Immature natural killer cell (primary cell): ENCODE measurements around the gene EFNA4. TPM values are rescaled to one million over a fixed set of nuclear protein-coding genes. Genes with fewer than 3 reads are reported as not detected.

Experiments used
- DNase-seq, 3 donors: peaks; one replicate each; pipeline ENCODE4 v3.0.0; 2022; ENCODE audit warnings: mixed read lengths in 1 of 3
- H3K27ac Mint-ChIP-seq, 6 donors: one replicate each; pipeline ENCODE4 v1.8.0; 2020; ENCODE audit warnings: mixed read lengths in 6 of 6, mild to moderate bottlenecking in 5 of 6, inconsistent platforms in 4 of 6, moderate library complexity in 3 of 6
- H3K27me3 Mint-ChIP-seq, 3 donors: one replicate each; pipeline ENCODE4 v1.8.0; 2020 to 2021; ENCODE audit warnings: low read depth in 3 of 3, mild to moderate bottlenecking in 3 of 3, mixed read lengths in 3 of 3, moderate library complexity in 3 of 3, inconsistent platforms in 1 of 3
- H3K36me3 Mint-ChIP-seq, 3 donors: one replicate each; pipeline ENCODE4 v1.8.0; 2020; ENCODE audit warnings: mixed read lengths in 3 of 3, inconsistent platforms in 2 of 3, mild to moderate bottlenecking in 2 of 3
- H3K4me1 Mint-ChIP-seq, 2 donors: one replicate each; pipeline ENCODE4 v1.8.0; 2020; ENCODE audit warnings: inconsistent platforms in 2 of 2, mild to moderate bottlenecking in 2 of 2, mixed read lengths in 2 of 2, moderate library complexity in 1 of 2
- H3K4me3 Mint-ChIP-seq, 5 donors: one replicate each; pipeline ENCODE4 v1.8.0; 2020; ENCODE audit warnings: mild to moderate bottlenecking in 5 of 5, mixed read lengths in 5 of 5, inconsistent platforms in 3 of 5, moderate library complexity in 3 of 5
- H3K9me3 Mint-ChIP-seq, 6 donors: one replicate each; pipeline ENCODE4 v1.8.0; 2020; ENCODE audit warnings: mild to moderate bottlenecking in 6 of 6, mixed read lengths in 6 of 6, inconsistent platforms in 4 of 6, moderate library complexity in 3 of 6
- polyA plus RNA-seq, 3 donors: library from polyadenylated mRNA; unstranded; fragments of 300-500 nt; fragmentation: Illumina TruSeq; gene quantifications; one replicate each; pipeline ENCODE4 v1.2.3, GENCODE V29; 2021

Gene EFNA4
- polyA plus RNA-seq, 3 donors from 2014 or later: 1.1 to 3.0 (median 2.6) TPM

- peaks cover 2 to 7% (median 5%) of the 10 kb centered on the region in 3 donors for H3K27me3 Mint-ChIP-seq
- no peak overlapping the region for H3K4me3 Mint-ChIP-seq
- H3K9me3 Mint-ChIP-seq: peaks cover 0 to 1% (median 0%) of the 10 kb centered on the region in 6 donors
- H3K36me3 Mint-ChIP-seq: peaks cover 0 to 3% (median 3%) of the 10 kb centered on the region in 3 donors
- no peak overlapping the region for H3K27ac Mint-ChIP-seq
- peaks cover 38 to 48% of the 10 kb centered on the region in 2 donors for H3K4me1 Mint-ChIP-seq
- DNase-seq: no peak
These were observed 3.2 kb downstream of the EFNA4 start for GRCh38 chr1:155066777-155067176.

- H3K27ac Mint-ChIP-seq: peak overlapping the region in 2 of 6 donors; percentile 34 to 49
- DNase-seq: no peak
- H3K36me3 Mint-ChIP-seq: peaks cover 0 to 3% (median 3%) of the 10 kb centered on the region in 3 donors
- peaks cover 0 to 8% (median 3%) of the 10 kb centered on the region in 3 donors for H3K27me3 Mint-ChIP-seq
- H3K4me1 Mint-ChIP-seq: peaks cover 29 to 38% of the 10 kb centered on the region in 2 donors
- H3K4me3 Mint-ChIP-seq: peak overlapping the region in 2 of 5 donors; percentile 33
- H3K9me3 Mint-ChIP-seq: peaks cover 0 to 1% (median 0%) of the 10 kb centered on the region in 6 donors
These were observed 5.1 kb downstream of the EFNA4 start for GRCh38 chr1:155068599-155068998.

GRCh38 chr1:155069551-155070157 is 6.1 kb downstream of the EFNA4 start:
- Mint-ChIP-seq H3K4me1 (peaks cover 20 to 34% of the 10 kb centered on the region in 2 donors), H3K36me3 (peaks cover 0 to 3% (median 3%) of the 10 kb centered on the region in 3 donors), H3K4me3 (peak overlapping the region in 3 of 5 donors; percentile 29 to 59 (median 35)), H3K27me3 (peaks cover 0 to 8% (median 3%) of the 10 kb centered on the region in 3 donors), H3K27ac (peak overlapping the region in 2 of 6 donors; percentile 24 to 46), H3K9me3 (peaks cover 0 to 1% (median 0%) of the 10 kb centered on the region in 6 donors)
- no peak for DNase-seq

- Mint-ChIP-seq H3K4me1 (peaks cover 16 to 31% of the 10 kb centered on the region in 2 donors), H3K27ac (no peak overlapping the region), H3K36me3 (peaks cover 0 to 3% (median 3%) of the 10 kb centered on the region in 3 donors), H3K4me3 (peak overlapping the region; percentile 47 to 74 (median 59)), H3K9me3 (peaks cover 0 to 1% (median 0%) of the 10 kb centered on the region in 6 donors), H3K27me3 (peaks cover 0 to 8% (median 3%) of the 10 kb centered on the region in 3 donors)
- no peak for DNase-seq
These were observed 6.7 kb downstream of the EFNA4 start for GRCh38 chr1:155070158-155070621.

GRCh38 chr1:155070721-155071569 is 7.4 kb downstream of the EFNA4 start:
- DNase-seq: peak; percentile 74 to 81 (median 75)
- Mint-ChIP-seq H3K4me3 (peak overlapping the region; percentile 48 to 74 (median 59)), H3K27ac (peak overlapping the region in 2 of 6 donors; percentile 31 to 50), H3K9me3 (peaks cover 0 to 1% (median 0%) of the 10 kb centered on the region in 6 donors), H3K36me3 (peaks cover 0 to 3% (median 3%) of the 10 kb centered on the region in 3 donors), H3K4me1 (peaks cover 16 to 31% of the 10 kb centered on the region in 2 donors), H3K27me3 (peaks cover 0 to 8% (median 3%) of the 10 kb centered on the region in 3 donors)

GRCh38 chr1:155071701-155072100 is 8.2 kb downstream of the EFNA4 start:
- H3K27me3 Mint-ChIP-seq: peaks cover 0 to 8% (median 7%) of the 10 kb centered on the region in 3 donors
- H3K4me3 Mint-ChIP-seq: peak overlapping the region; percentile 48 to 74 (median 59)
- DNase-seq: no peak
- peak overlapping the region in 4 of 6 donors; percentile 9 to 50 (median 28) for H3K27ac Mint-ChIP-seq
- peaks cover 0 to 1% (median 0%) of the 10 kb centered on the region in 6 donors for H3K9me3 Mint-ChIP-seq
- peaks cover 16 to 28% of the 10 kb centered on the region in 2 donors for H3K4me1 Mint-ChIP-seq
- peaks cover 0 to 3% (median 3%) of the 10 kb centered on the region in 3 donors for H3K36me3 Mint-ChIP-seq

DNA sequence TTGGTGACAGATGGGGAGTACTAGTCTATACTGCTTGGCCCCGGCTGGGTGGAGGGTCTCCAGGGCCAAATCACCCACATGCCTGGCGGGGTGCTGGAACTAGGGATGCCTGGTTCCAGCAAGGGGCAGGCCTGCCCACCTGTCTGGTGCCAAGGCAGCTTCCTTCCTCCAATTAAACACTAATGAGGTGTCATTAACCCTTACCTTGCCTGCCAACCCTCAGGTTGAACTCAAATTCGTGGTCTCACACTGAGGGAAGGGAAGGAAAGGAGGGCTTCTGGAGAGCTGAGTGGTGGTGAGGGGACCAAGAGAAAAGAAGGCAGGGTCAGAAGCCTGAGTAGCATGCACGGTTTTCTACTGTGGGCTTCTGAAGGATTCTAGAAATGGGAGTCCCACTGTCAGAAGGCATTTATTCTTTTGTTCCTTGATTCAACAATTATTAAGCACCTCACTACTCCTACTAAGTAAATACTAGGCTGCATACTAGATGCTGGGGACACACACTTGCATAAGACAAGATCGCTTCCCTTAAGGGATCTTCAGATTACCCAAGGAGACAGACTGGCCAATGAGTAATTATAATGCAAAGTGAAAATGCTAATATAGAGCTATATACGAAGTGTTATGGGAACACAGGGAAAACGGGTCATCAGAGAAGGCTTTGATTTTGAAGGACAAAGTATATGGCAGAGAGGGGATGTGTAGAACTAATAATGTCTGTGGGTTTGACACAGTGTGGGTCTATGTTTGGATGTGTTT is 9.2 kb downstream of the EFNA4 start:
- H3K36me3 Mint-ChIP-seq: peaks cover 0 to 3% (median 3%) of the 10 kb centered on the region in 3 donors
- DNase-seq: no peak
- H3K4me1 Mint-ChIP-seq: peaks cover 16 to 29% of the 10 kb centered on the region in 2 donors
- peak overlapping the region in 1 of 5 donors; percentile 22 for H3K4me3 Mint-ChIP-seq
- no peaks in the 10 kb centered on the region for H3K9me3 Mint-ChIP-seq
- peaks cover 0 to 10% (median 8%) of the 10 kb centered on the region in 3 donors for H3K27me3 Mint-ChIP-seq
- H3K27ac Mint-ChIP-seq: peak overlapping the region in 1 of 6 donors; percentile 50

- Mint-ChIP-seq H3K36me3 (peaks cover 0 to under 1% (median 0%) of the 10 kb centered on the region in 3 donors), H3K4me1 (peaks cover 16 to 28% of the 10 kb centered on the region in 2 donors), H3K27me3 (peaks cover 0 to 10% (median 8%) of the 10 kb centered on the region in 3 donors), H3K9me3 (no peaks in the 10 kb centered on the region), H3K27ac (no peak overlapping the region), H3K4me3 (no peak overlapping the region)
- no peak for DNase-seq
These were observed 10.1 kb downstream of the EFNA4 start for GRCh38 chr1:155073377-155074242.

DNA sequence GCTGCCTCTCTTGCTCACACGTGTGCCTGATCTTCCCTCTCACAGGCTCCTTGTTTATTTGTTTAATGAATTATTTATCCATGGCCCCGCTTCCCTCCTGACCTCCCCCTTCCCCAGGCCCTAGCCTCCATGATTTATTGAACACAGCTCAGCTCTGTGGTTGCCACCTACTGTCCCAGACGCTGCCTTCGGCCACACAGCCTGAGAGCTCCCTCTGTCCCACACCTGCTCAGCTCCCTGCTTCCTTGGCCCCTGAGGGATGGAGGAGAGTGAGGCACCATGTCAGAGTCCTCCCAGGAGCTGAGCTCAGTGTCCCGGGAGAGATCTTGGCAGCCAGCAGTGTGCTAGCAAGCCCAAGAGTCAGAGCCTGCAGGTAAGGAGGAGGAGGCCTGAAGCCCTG is 12.0 kb downstream of the EFNA4 start:
- no peaks in the 10 kb centered on the region for H3K36me3 Mint-ChIP-seq
- no peak overlapping the region for H3K27ac Mint-ChIP-seq
- H3K4me1 Mint-ChIP-seq: peaks cover 26% of the 10 kb centered on the region in 2 donors
- no peaks in the 10 kb centered on the region for H3K9me3 Mint-ChIP-seq
- no peak overlapping the region for H3K4me3 Mint-ChIP-seq
- DNase-seq: no peak
- peaks cover 8 to 19% (median 16%) of the 10 kb centered on the region in 3 donors for H3K27me3 Mint-ChIP-seq

- Mint-ChIP-seq H3K36me3 (no peaks in the 10 kb centered on the region), H3K4me3 (no peak overlapping the region), H3K27ac (no peak overlapping the region), H3K9me3 (no peaks in the 10 kb centered on the region), H3K27me3 (peaks cover 10 to 24% (median 21%) of the 10 kb centered on the region in 3 donors), H3K4me1 (peaks cover 26 to 28% of the 10 kb centered on the region in 2 donors)
- DNase-seq: no peak
These were observed 12.8 kb downstream of the EFNA4 start for GRCh38 chr1:155076371-155076770.

GRCh38 chr1:155077346-155077745 is 13.8 kb downstream of the EFNA4 start:
- Mint-ChIP-seq H3K9me3 (peaks cover 0 to 3% (median 0%) of the 10 kb centered on the region in 6 donors), H3K27me3 (peaks cover 14 to 24% (median 23%) of the 10 kb centered on the region in 3 donors), H3K27ac (no peak overlapping the region), H3K36me3 (no peaks in the 10 kb centered on the region), H3K4me3 (peak overlapping the region in 3 of 5 donors; percentile 1 to 46 (median 27)), H3K4me1 (peaks cover 26% of the 10 kb centered on the region in 2 donors)
- no peak for DNase-seq

DNA sequence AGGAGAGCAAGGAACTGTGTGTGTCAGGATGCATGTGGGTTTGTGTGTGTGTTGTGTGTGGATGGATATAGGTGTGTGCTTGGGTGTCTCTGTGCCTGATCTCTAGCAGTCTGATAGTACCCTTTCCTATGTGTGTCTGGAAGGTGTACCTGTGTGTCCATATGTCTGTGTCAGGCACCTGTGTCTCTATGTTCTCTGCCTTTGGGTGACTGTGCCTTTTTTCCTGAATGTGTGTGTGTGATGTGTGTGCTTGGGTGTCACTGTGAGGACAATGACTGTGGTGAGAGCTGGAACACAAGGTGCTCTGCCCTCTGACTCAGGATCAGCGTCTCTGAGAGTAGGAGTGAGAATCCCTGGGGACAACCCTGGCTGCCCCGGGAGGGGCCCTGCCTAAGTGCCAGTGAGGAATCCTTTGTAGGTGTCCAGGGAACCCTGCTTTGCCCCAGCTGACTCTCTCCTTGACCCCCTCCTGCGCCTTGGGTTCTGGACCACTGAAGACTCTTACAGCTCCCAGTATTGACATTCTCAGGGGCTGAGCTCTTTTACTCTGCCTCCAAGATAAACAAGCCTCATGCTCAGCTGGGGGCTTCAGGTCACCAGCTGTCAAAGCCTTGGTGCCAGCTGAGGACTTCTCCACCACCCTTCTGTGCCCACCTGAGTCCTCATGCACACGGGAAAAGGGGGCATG is 14.4 kb downstream of the EFNA4 start:
- H3K27me3 Mint-ChIP-seq: peaks cover 15 to 28% (median 23%) of the 10 kb centered on the region in 3 donors
- no peaks in the 10 kb centered on the region for H3K36me3 Mint-ChIP-seq
- peak overlapping the region; percentile 34 to 60 (median 55) for H3K4me3 Mint-ChIP-seq
- no peak for DNase-seq
- peaks cover 0 to 3% (median 0%) of the 10 kb centered on the region in 6 donors for H3K9me3 Mint-ChIP-seq
- H3K27ac Mint-ChIP-seq: peak overlapping the region in 2 of 6 donors; percentile 10 to 15
- peaks cover 31 to 32% of the 10 kb centered on the region in 2 donors for H3K4me1 Mint-ChIP-seq
